Measurements from ENCODE around the gene PCLO. TPM values are rescaled to one million over a fixed set of nuclear protein-coding genes. Genes with fewer than 3 reads are reported as not detected.

Gene PCLO
- total and polyA plus RNA-seq, 9 of the 15 experiments (the other 6 are each of a cell fraction or from before 2014, with no cell fraction given): under 0.01 to 0.01 TPM; not detected in 7

- TF ChIP-seq ZBTB40 (IDR thresholded peaks at IDR 0.05) (no peak), ZBTB40 (CRISPR knock-in tag; IDR thresholded peaks at IDR 0.05) (no peak), TFAP4 (CRISPR knock-in tag; IDR thresholded peaks at IDR 0.05; ENCODE audit: borderline replicate concordance) (no peak), KHSRP (IDR thresholded peaks at IDR 0.05) (no peak), CBFB (CRISPR knock-in tag; IDR thresholded peaks at IDR 0.05) (no peak), SMARCC2 (IDR thresholded peaks at IDR 0.05; ENCODE audit: low read depth) (no peak), NR3C1 (CRISPR knock-in tag; IDR thresholded peaks at IDR 0.05) (no peak), MNT (conservative IDR thresholded peaks at IDR 0.05) (no peak), HMG20B (CRISPR knock-in tag; IDR thresholded peaks at IDR 0.05) (no peak), ZBTB43 (CRISPR knock-in tag; IDR thresholded peaks at IDR 0.05) (no peak), NELFE (IDR thresholded peaks at IDR 0.05; ENCODE audit: insufficient read depth, insufficient read length) (no peak), FIP1L1 (IDR thresholded peaks at IDR 0.05; ENCODE audit: low read depth, low read length, poor library complexity, severe bottlenecking) (no peak), ZNF586 (CRISPR knock-in tag; conservative IDR thresholded peaks at IDR 0.05) (no peak), ZNF395 (CRISPR knock-in tag; IDR thresholded peaks at IDR 0.05) (no peak)
Measured at GRCh38 chr7:83077328-83077727, 85.4 kb downstream of the PCLO start (continued).
